ENCODE measurements around the gene ASAP3. TPM values are rescaled to one million over a fixed set of nuclear protein-coding genes. Genes with fewer than 3 reads are reported as not detected.

Gene ASAP3
- total and polyA plus RNA-seq, 9 of the 15 experiments (the other 6 are each of a cell fraction or from before 2014, with no cell fraction given) = 1.7 to 31.2 (median 17.4) TPM

DNA sequence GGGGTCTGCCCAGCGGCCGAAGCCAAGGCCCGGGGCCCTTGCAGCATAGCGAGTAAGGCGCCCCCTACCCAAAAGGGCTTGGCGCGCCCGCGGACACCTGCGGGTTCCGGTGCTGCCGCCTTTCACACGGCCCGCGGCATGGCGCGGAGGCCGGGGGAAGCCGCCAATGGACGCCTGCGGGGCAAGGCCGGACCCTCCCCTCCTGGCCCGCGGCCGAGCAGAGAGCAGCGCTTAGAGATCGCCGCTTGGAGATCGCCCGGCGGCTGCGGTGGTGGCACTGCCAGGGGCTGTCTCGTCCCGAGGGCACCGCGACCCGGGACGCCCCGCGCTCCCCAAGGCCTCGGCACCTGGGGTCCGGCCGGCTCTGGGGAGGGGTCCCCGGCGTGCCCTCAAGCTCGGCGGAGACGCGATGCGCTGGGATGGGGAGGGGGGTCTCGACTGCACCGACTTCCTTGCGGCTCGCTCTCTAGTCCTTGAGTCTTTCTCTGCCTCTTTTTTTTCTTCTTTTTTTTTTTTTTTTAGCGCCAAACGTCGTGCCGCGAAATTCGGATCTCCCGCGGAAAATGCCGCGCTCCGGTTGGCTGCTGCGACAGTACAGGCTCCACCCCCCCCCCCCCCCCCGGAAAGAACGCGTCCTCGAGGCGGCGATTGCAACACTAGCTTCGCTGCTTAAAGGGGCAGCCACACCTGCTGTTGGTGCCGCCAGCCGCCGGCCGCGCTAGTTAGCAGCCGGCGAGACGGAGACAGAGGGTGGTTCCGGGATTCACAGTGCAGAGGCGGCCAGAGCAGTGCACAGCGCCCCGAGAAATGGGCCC lies 47.0 kb upstream of the ASAP3 start, which contains the start of gene E2F2 (continued):
- TF ChIP-seq BCL6 (CRISPR knock-in tag; IDR thresholded peaks at IDR 0.05) (no peak), MECOM (CRISPR knock-in tag; IDR thresholded peaks at IDR 0.05) (no peak), POLR2AphosphoS5 (IDR thresholded peaks at IDR 0.05; ENCODE audit: control insufficient read depth, insufficient read depth, low read depth, low read length) (peak; percentile 35; the same call in 1 of the 2 replicates), HIVEP1 (CRISPR knock-in tag; IDR thresholded peaks at IDR 0.05) (no peak), ESRRA (IDR thresholded peaks at IDR 0.05; ENCODE audit: borderline replicate concordance, low read depth) (no peak), ZNF76 (CRISPR knock-in tag; IDR thresholded peaks at IDR 0.05; ENCODE audit: borderline replicate concordance) (no peak; the same call in 1 of the 2 replicates), MAZ (CRISPR knock-in tag; conservative IDR thresholded peaks at IDR 0.05 in 1 of 2, IDR thresholded peaks at IDR 0.05 in 1 of 2) (peak; percentile 10 to 57; a peak in 2 of 4 replicates), ZNF184 (CRISPR knock-in tag; IDR thresholded peaks at IDR 0.05) (no peak), CAMTA2 (CRISPR knock-in tag; conservative IDR thresholded peaks at IDR 0.05) (0 out of 2 replicates have a peak, but pooled peaks have one; percentile 45), NR2F6 (CRISPR knock-in tag; IDR thresholded peaks at IDR 0.05) (no peak), HMG20B (CRISPR knock-in tag; IDR thresholded peaks at IDR 0.05) (no peak), ZNF316 (IDR thresholded peaks at IDR 0.05) (no peak), ELK1 (CRISPR knock-in tag; IDR thresholded peaks at IDR 0.05) (no peak), MCM2 (IDR thresholded peaks at IDR 0.05; ENCODE audit: low read depth) (no peak), CHD1 (IDR thresholded peaks at IDR 0.05; ENCODE audit: low read length) (peak; percentile 33), ZNF655 (CRISPR knock-in tag; IDR thresholded peaks at IDR 0.05) (no peak), ZBTB2 (IDR thresholded peaks at IDR 0.05) (no peak), PRMT5 (CRISPR knock-in tag; IDR thresholded peaks at IDR 0.05) (no peak), BRCA1 (IDR thresholded peaks at IDR 0.05) (no peak), BRCA1 (CRISPR knock-in tag; IDR thresholded peaks at IDR 0.05) (no peak), ETV1 (tag; conservative IDR thresholded peaks at IDR 0.05; ENCODE audit: low read depth) (peak; percentile 50; the same call in 1 of the 2 replicates), HDAC6 (IDR thresholded peaks at IDR 0.05; ENCODE audit: low read depth, low read length) (no peak), MED1 (CRISPR knock-in tag; IDR thresholded peaks at IDR 0.05; ENCODE audit: borderline replicate concordance) (no peak), ZNF143 (CRISPR knock-in tag; IDR thresholded peaks at IDR 0.05) (0 out of 2 replicates have a peak, but pooled peaks have one; percentile 12)
- TF ChIP-seq, protein P1, sequence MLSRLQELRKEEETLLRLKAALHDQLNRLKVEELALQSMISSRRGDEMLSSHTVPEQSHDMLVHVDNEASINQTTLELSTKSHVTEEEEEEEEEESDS (CRISPR knock-in tag; IDR thresholded peaks at IDR 0.05) = no peak
